Measurements from ENCODE around the gene CSH2. TPM values are rescaled to one million over a fixed set of nuclear protein-coding genes. Genes with fewer than 3 reads are reported as not detected.

The CSH2 gene
- total RNA-seq, 4 donors from 2014 or later: not detected

DNA sequence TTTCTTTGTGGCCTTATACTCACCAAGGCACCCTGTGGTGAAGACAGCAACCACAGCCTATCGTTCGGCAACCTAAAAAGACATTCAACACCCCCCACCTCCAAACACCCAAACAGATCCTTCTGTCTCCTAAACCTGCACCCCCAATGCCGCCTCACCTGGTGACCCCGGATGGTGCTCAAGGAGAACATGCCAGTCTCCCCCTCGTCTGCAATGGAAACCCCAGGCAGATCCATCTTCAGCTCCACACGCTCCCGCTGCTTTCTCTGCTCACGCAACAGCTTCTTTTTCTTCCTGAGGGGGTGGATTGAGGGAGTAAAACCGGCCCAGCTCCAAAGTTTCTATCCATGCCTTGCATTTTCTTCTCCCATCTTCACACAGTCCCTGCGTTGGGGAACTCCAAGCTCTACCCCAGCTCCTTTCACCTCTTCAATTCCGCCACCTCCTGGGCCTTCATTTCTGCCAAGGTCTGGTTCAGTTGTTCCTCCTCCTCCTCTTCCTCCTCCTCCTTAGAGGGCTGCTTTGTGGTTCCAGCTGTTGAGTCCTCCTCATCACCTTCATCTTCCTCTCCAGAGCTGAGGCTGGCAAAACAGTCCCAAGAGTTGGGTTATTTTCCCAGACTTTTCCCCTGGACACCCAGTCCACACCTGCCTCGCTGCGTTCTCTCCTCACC lies 49.7 kb downstream of the CSH2 start:
- Histone ChIP-seq H3K27ac (no peak overlapping the region), H3K9me3 (no peaks in the 10 kb centered on the region), H3K36me3 (peaks cover 36 to 73% (median 56%) of the 10 kb centered on the region in 3 donors), H3K27me3 (no peaks in the 10 kb centered on the region), H3K4me1 (peaks cover 12 to 29% (median 16%) of the 10 kb centered on the region in 3 donors), H3K4me3 (no peak overlapping the region)
- WGBS, 2 donors: 90 to 94% methylated on average over 13 of the region's 13 CpGs
- no peak for DNase-seq
- intact Hi-C loops (cut with DNase I): no loop called here
- TF ChIP-seq, protein P1, sequence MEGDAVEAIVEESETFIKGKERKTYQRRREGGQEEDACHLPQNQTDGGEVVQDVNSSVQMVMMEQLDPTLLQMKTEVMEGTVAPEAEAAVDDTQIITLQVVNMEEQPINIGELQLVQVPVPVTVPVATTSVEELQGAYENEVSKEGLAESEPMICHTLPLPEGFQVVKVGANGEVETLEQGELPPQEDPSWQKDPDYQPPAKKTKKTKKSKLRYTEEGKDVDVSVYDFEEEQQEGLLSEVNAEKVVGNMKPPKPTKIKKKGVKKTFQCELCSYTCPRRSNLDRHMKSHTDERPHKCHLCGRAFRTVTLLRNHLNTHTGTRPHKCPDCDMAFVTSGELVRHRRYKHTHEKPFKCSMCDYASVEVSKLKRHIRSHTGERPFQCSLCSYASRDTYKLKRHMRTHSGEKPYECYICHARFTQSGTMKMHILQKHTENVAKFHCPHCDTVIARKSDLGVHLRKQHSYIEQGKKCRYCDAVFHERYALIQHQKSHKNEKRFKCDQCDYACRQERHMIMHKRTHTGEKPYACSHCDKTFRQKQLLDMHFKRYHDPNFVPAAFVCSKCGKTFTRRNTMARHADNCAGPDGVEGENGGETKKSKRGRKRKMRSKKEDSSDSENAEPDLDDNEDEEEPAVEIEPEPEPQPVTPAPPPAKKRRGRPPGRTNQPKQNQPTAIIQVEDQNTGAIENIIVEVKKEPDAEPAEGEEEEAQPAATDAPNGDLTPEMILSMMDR (IDR thresholded peaks at IDR 0.05): no peak
- TF ChIP-seq POLR2A (IDR thresholded peaks at IDR 0.05): no peak

DNA sequence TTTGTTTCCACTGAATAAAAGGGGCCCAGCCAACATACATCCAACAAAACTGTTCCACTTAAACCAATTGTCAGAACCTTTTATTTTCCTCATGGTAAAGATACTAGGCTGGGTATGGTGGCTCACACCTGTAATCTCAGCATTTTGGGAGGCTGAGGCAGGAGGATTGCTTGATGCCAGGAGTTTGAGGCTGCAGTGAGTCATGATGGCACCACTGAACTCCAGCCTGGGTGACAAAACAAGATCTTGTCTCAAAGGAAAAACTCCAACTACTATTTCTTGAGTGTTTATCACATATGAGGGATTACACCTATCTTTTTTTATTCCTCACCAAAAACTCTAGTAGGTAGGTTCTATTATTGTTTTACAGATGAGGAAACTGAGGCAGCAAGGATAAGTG lies 50.9 kb downstream of the CSH2 start:
- Histone ChIP-seq H3K9me3 (no peaks in the 10 kb centered on the region), H3K27me3 (no peaks in the 10 kb centered on the region), H3K4me3 (no peak overlapping the region), H3K27ac (no peak overlapping the region), H3K36me3 (peaks cover 44 to 84% (median 69%) of the 10 kb centered on the region in 3 donors), H3K4me1 (peaks cover 7 to 20% (median 7%) of the 10 kb centered on the region in 3 donors)
- intact Hi-C loops (cut with DNase I): no loop called here
- TF ChIP-seq, protein P1 (IDR thresholded peaks at IDR 0.05): no peak
- no peak for TF ChIP-seq POLR2A (IDR thresholded peaks at IDR 0.05)
- DNase-seq: no peak

Small RNA genes within 50 kb of the gene (small RNA-seq; reads per million reads assigned to genes)
- 0 reads per million in 4 donors for gene AC040958.1
- gene AC127029.1: 0 reads per million in 4 donors
- 0 reads per million in 4 donors for gene GH1

Other genes starting within 250 kb of the CSH2 start
- 1 to 10 TPM; 1.6 to 8.5 (median 4.7) TPM for gene LIMD2, start 173.6 kb downstream of the CSH2 start, total RNA-seq
- 10 to 100 TPM in 3 of 4 donors, 1 to 10 TPM in 1; 9.2 to 25.4 (median 18.6) TPM for gene STRADA, start 131.9 kb downstream of the CSH2 start, total RNA-seq
- 10 to 100 TPM; 55.9 to 66.4 (median 63.7) TPM for gene CCDC47, start 100.1 kb downstream of the CSH2 start, total RNA-seq
- 10 to 100 TPM; 27.1 to 88.5 (median 51.9) TPM for gene DDX42, start 99.5 kb downstream of the CSH2 start, total RNA-seq
- 10 to 100 TPM; 55.0 to 87.9 (median 80.7) TPM for gene PSMC5, start 46.2 kb downstream of the CSH2 start, total RNA-seq
- gene FTSJ3, start 46.0 kb downstream of the CSH2 start, total RNA-seq: 10 to 100 TPM; 19.8 to 52.3 (median 29.0) TPM
- gene SMARCD2, start 31.0 kb downstream of the CSH2 start, total RNA-seq: 100 to 1,000 TPM; 111 to 161 (median 133) TPM
- not detected for gene GH2, start 8.3 kb upstream of the CSH2 start, total RNA-seq
- gene CSH1, start 22.9 kb upstream of the CSH2 start, total RNA-seq: not detected
- not detected for gene CSHL1, start 37.6 kb upstream of the CSH2 start, total RNA-seq
- not detected for gene GH1, start 45.2 kb upstream of the CSH2 start, total RNA-seq
- gene CD79B, start 58.7 kb upstream of the CSH2 start, total RNA-seq: 1 to 10 TPM in 3 of 4 donors, not detected in 1; 1.1 to 2.0 (median 1.3) TPM
- under 1 TPM in 2 of 4 donors, not detected in 2; under 0.01 to 0.12 TPM for gene SCN4A, start 99.2 kb upstream of the CSH2 start, total RNA-seq
- gene PRR29, start 124.7 kb upstream of the CSH2 start, total RNA-seq: under 1 TPM in 1 of 4 donors, not detected in 3; 0.09 TPM
- 10 to 100 TPM in 2 of 4 donors, 1 to 10 TPM in 1, not detected in 1; 2.8 to 28.8 (median 11.8) TPM for gene ICAM2, start 147.0 kb upstream of the CSH2 start, total RNA-seq